Ovary (tissue), 3 donors: ENCODE measurements around the gene PIK3CD.

Experiments used
- POLR2A ChIP-seq: fragments of 450-650 bp; IDR thresholded peaks from one replicate; pipeline ENCODE4 v1.6.1; 2017; ENCODE audit warnings: antibody characterized with exemption, mild to moderate bottlenecking, moderate library complexity
- TF ChIP-seq, protein P1 (sequence below), 3 donors: fragments of 450-650 bp in 2 of 3; fragments of 200-600 bp in 1 of 3; IDR thresholded peaks; one replicate each; pipeline versions ENCODE4 v1.5.1 to v1.8.0; 2016 to 2022; ENCODE audit warnings: antibody characterized with exemption in 3 of 3, mild to moderate bottlenecking in 1 of 3
- donor health status: DM: no; HTN: no; CAD: no.

- TF ChIP-seq, protein P1, sequence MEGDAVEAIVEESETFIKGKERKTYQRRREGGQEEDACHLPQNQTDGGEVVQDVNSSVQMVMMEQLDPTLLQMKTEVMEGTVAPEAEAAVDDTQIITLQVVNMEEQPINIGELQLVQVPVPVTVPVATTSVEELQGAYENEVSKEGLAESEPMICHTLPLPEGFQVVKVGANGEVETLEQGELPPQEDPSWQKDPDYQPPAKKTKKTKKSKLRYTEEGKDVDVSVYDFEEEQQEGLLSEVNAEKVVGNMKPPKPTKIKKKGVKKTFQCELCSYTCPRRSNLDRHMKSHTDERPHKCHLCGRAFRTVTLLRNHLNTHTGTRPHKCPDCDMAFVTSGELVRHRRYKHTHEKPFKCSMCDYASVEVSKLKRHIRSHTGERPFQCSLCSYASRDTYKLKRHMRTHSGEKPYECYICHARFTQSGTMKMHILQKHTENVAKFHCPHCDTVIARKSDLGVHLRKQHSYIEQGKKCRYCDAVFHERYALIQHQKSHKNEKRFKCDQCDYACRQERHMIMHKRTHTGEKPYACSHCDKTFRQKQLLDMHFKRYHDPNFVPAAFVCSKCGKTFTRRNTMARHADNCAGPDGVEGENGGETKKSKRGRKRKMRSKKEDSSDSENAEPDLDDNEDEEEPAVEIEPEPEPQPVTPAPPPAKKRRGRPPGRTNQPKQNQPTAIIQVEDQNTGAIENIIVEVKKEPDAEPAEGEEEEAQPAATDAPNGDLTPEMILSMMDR (IDR thresholded peaks at IDR 0.05), result no peak
- TF ChIP-seq POLR2A, result no peak
These were observed 1.8 kb upstream of the PIK3CD start for GRCh38 chr1:9649769-9650168.
